GM18519 (cell line): ENCODE measurements around the gene CUX1.
A peak's percentile ranks its signal among the peaks of the same experiment; 100 is the strongest.

Experiments
- ATAC-seq: cut with Tn5 transposase; IDR thresholded peaks from one replicate; pipeline ENCODE4 v1.9.1; 2021; ENCODE audit warnings: mild to moderate bottlenecking, moderate library complexity; ENCODE audit not compliant: unreplicated experiment, low FRiP score

Gene CUX1

GRCh38 chr7:101950450-101951119, 133.2 kb downstream of the CUX1 start:
- no peak for ATAC-seq

- ATAC-seq = no peak
Observed at GRCh38 chr7:101951757-101952156, 134.3 kb downstream of the CUX1 start.

- ATAC-seq = no peak
Observed at GRCh38 chr7:101952355-101953247, 135.2 kb downstream of the CUX1 start.

- ATAC-seq = peak; percentile 57
Observed at GRCh38 chr7:101953248-101953819, 135.9 kb downstream of the CUX1 start.

GRCh38 chr7:101954499-101954898, 137.1 kb downstream of the CUX1 start:
- no peak for ATAC-seq

- ATAC-seq = no peak
Observed at GRCh38 chr7:101956130-101956529, 138.7 kb downstream of the CUX1 start.

- no peak for ATAC-seq
Observed at GRCh38 chr7:101957744-101958525, 140.5 kb downstream of the CUX1 start.

- ATAC-seq = no peak
Observed at GRCh38 chr7:101959342-101959741, 141.9 kb downstream of the CUX1 start.

- no peak for ATAC-seq
Observed at GRCh38 chr7:101959829-101960228, 142.4 kb downstream of the CUX1 start.

GRCh38 chr7:101960323-101960722, 142.9 kb downstream of the CUX1 start:
- no peak for ATAC-seq

GRCh38 chr7:101960985-101961708, 143.7 kb downstream of the CUX1 start:
- no peak for ATAC-seq

- ATAC-seq = no peak
Observed at GRCh38 chr7:101961811-101962210, 144.4 kb downstream of the CUX1 start.

GRCh38 chr7:101963693-101964092, 146.3 kb downstream of the CUX1 start:
- no peak for ATAC-seq

GRCh38 chr7:101964680-101965452, 147.4 kb downstream of the CUX1 start:
- no peak for ATAC-seq

GRCh38 chr7:101968720-101969466, 151.5 kb downstream of the CUX1 start:
- no peak for ATAC-seq

GRCh38 chr7:101969997-101970585, 152.7 kb downstream of the CUX1 start:
- no peak for ATAC-seq

GRCh38 chr7:101970801-101971200, 153.4 kb downstream of the CUX1 start:
- ATAC-seq = no peak

- ATAC-seq = no peak
Observed at GRCh38 chr7:101971457-101971856, 154.0 kb downstream of the CUX1 start.
